GM15510 (cell line): ENCODE measurements around the gene PSMA8.

Source experiments
- POLR2A ChIP-seq: IDR thresholded peaks from 3 replicates; pipeline ENCODE4 v1.6.1; 2011; ENCODE audit warnings: borderline replicate concordance; ENCODE audit not compliant: insufficient read length; ENCODE audit errors: extremely low read depth

The PSMA8 gene

DNA sequence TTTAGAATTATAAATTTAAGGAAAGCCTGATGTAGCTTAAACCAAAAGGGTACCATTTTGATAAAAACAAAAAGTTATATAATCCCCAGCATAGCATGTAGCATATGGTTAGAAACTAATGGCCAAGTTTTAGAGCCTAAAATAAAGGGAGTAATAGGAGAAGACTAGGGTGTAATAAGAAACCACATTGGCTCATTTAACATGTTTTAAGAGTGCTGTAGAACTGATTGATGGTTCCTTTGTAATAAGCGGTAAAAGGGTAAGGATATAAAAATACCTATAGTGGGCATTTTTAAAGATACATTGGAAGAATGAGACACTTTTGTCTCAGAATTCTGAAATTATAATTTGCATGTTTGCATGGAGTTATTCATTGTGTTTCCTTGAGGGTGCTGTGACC is 1.9 kb downstream of the PSMA8 start:
- no peak for TF ChIP-seq POLR2A

DNA sequence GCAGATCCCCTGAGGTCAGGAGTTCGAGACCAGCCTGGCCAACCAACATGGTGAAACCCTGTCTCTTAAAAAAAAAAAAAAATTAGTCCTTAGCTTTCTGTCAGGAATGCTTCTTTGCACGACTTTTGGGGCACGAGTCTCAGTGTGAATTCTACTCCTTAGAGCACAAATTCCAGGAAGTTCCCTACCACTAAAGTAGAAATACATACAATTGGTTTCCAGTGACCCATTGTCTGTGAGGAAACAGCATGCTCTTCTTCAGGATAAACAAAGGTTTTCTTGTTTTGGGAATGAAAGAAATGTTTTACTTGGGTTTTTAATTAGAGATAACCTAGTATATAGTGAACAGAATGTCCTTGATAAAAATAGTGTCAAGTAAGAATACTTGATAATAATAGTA is 23.7 kb downstream of the PSMA8 start:
- no peak for TF ChIP-seq POLR2A

- no peak for TF ChIP-seq POLR2A
Observed at GRCh38 chr18:26159353-26159752, 25.7 kb downstream of the PSMA8 start.

DNA sequence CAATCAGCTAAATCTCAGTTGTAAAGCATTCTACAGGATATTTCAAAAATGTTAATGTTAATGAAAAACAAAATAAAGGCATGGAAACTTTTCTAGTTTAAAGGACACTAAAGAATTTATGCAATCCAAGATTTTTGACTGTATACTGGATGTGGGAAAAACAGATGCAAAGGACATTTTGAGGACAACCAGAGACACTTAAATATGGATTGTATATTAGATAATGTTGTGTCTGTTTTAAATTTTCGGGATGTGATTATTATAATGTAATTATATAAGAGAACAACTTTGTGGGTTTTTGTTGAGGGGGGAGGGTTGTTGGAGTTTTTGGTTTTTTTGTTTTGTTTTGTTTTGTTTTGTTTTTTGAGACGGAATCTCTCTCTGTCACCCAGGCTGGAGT is 30.9 kb downstream of the PSMA8 start:
- TF ChIP-seq POLR2A = no peak

DNA sequence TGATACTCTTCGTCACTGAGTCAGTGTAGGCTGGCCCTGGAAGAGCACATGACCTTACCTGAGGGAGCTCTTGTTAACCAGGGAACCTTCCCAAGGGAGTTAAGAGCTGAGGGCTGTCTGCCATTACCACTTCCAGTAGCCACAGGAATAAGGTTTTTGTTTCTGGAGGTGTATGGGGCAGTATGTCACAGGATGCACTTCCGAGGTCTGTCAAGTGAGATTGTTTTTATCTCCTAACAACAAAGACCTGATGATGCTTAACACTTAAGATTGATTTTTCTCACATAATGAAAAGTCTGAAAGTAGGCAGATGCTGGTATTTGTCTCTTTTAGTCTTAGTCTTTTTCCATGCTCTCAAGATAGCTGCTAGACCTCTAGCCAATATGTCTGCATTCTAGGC is 41.8 kb downstream of the PSMA8 start:
- TF ChIP-seq POLR2A = no peak

- no peak for TF ChIP-seq POLR2A
Observed at GRCh38 chr18:26176134-26176533, 42.5 kb downstream of the PSMA8 start.

- TF ChIP-seq POLR2A = no peak
Observed at GRCh38 chr18:26181343-26181826, 47.7 kb downstream of the PSMA8 start.

GRCh38 chr18:26183395-26184112 is 49.9 kb downstream of the PSMA8 start:
- no peak for TF ChIP-seq POLR2A

GRCh38 chr18:26185267-26185666 is 51.6 kb downstream of the PSMA8 start:
- TF ChIP-seq POLR2A = no peak

DNA sequence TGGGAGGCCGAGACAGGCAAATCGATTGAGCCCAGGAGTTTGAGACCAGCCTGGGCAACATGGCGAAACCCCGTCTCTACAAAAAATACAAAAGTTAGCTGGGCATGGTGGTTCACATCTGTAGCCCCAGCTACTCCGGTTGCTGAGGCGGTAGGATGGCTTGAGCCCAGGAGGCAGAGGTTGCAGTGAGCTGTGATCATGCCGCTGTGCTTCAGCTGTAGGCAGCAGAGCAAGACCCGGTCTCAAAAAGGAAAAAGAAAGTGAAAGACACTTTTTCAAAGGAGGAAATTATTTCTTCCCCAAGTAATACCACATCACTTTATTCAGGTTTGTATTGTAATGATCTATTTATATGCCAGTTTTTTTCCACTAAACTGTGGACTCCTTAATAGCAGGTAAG is 56.8 kb downstream of the PSMA8 start:
- no peak for TF ChIP-seq POLR2A

- TF ChIP-seq POLR2A = no peak
Observed at GRCh38 chr18:26192233-26192632, 58.6 kb downstream of the PSMA8 start.

GRCh38 chr18:26196605-26197004 is 62.9 kb downstream of the PSMA8 start:
- TF ChIP-seq POLR2A = no peak

GRCh38 chr18:26205318-26205717 is 71.6 kb downstream of the PSMA8 start:
- TF ChIP-seq POLR2A = no peak

GRCh38 chr18:26206488-26206887 is 72.8 kb downstream of the PSMA8 start:
- TF ChIP-seq POLR2A = no peak

DNA sequence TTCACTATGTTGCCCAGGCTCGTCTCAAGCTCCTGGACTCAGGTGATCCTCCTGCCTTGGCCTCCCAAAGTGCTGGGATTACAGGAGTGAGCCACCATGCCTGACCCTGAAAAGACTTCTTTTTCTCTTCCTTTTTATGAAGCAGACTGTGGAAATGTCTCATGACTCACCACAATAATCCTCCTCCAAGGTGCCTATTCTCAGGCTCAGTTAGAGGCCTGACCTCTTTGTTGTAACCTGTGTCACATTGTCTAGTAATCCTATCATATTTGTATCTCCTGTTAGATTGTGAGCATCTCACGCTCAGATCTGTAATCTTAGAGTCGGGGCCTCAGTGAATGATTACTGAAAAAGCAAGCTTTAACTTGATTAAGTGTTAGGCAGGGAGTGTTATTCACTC is 74.3 kb downstream of the PSMA8 start:
- no peak for TF ChIP-seq POLR2A

GRCh38 chr18:26208977-26209376 is 75.3 kb downstream of the PSMA8 start:
- TF ChIP-seq POLR2A = no peak

- no peak for TF ChIP-seq POLR2A
Observed at GRCh38 chr18:26210147-26210546, 76.5 kb downstream of the PSMA8 start.
